ENCODE data around the gene ZFP36L2.

ZFP36L2 gene

GRCh38 chr2:43238813-43239212 lies 12.4 kb upstream of the ZFP36L2 start:
- H3K27me3 ChIP-seq (replicated peaks; ENCODE audit: control insufficient read depth, insufficient read depth, low read length), result no peaks in the 10 kb centered on the region
- no peak for DNase-seq (ENCODE audit: extremely low read depth, insufficient read length)
- H3K36me3 ChIP-seq (ENCODE audit: control insufficient read depth, insufficient read depth, low read length), result peaks cover 2% of the 10 kb centered on the region; the same call in 1 of the 2 replicates
- no peak for TF ChIP-seq CTCF (IDR thresholded peaks at IDR 0.05; ENCODE audit: insufficient read depth, low read length, poor library complexity, severe bottlenecking)
- no peak overlapping the region for H3K4me3 ChIP-seq (replicated peaks; ENCODE audit: low read depth, low read length)

DNA sequence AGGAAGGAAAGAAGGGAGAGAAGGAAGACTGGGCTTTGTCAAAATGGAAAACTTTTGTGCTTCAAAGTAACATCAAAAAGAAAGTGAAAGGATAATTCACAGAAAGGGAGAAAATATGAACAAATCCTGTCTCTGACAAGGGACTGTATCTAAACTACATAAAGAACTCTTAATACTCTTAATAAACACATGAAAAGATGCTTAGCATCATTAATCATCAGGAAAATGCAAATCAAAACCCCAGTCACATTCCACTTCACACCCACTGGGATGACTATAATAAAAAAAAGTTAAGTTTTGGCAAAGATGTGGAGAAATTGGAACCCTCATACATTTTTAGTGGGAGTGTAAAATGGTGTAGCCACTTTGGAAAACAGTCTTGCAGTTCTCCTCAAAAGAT lies 11.8 kb upstream of the ZFP36L2 start:
- Histone ChIP-seq H3K36me3 (ENCODE audit: control insufficient read depth, insufficient read depth, low read length) (peaks cover 2% of the 10 kb centered on the region; the same call in 1 of the 2 replicates), H3K27me3 (replicated peaks; ENCODE audit: control insufficient read depth, insufficient read depth, low read length) (no peaks in the 10 kb centered on the region), H3K4me3 (replicated peaks; ENCODE audit: low read depth, low read length) (no peak overlapping the region)
- no peak for TF ChIP-seq CTCF (IDR thresholded peaks at IDR 0.05; ENCODE audit: insufficient read depth, low read length, poor library complexity, severe bottlenecking)
- no peak for DNase-seq (ENCODE audit: extremely low read depth, insufficient read length)

- Histone ChIP-seq H3K4me3 (replicated peaks; ENCODE audit: low read depth, low read length) (no peak overlapping the region), H3K36me3 (ENCODE audit: control insufficient read depth, insufficient read depth, low read length) (peaks cover 2% of the 10 kb centered on the region), H3K27me3 (replicated peaks; ENCODE audit: control insufficient read depth, insufficient read depth, low read length) (no peaks in the 10 kb centered on the region)
- no peak for DNase-seq (ENCODE audit: extremely low read depth, insufficient read length)
- TF ChIP-seq CTCF (IDR thresholded peaks at IDR 0.05; ENCODE audit: insufficient read depth, low read length, poor library complexity, severe bottlenecking), result no peak
Observed at GRCh38 chr2:43233218-43234212, 7.1 kb upstream of the ZFP36L2 start.

GRCh38 chr2:43230951-43231827 lies 4.8 kb upstream of the ZFP36L2 start:
- Histone ChIP-seq H3K27me3 (replicated peaks; ENCODE audit: control insufficient read depth, insufficient read depth, low read length) (no peaks in the 10 kb centered on the region), H3K4me3 (replicated peaks; ENCODE audit: low read depth, low read length) (no peak overlapping the region), H3K36me3 (ENCODE audit: control insufficient read depth, insufficient read depth, low read length) (peaks cover 2% of the 10 kb centered on the region)
- TF ChIP-seq CTCF (IDR thresholded peaks at IDR 0.05; ENCODE audit: insufficient read depth, low read length, poor library complexity, severe bottlenecking), result peak; percentile 7
- DNase-seq (ENCODE audit: extremely low read depth, insufficient read length), result no peak

GRCh38 chr2:43230351-43230885 lies 4.0 kb upstream of the ZFP36L2 start:
- Histone ChIP-seq H3K4me3 (replicated peaks; ENCODE audit: low read depth, low read length) (no peak overlapping the region), H3K36me3 (ENCODE audit: control insufficient read depth, insufficient read depth, low read length) (peaks cover 2% of the 10 kb centered on the region), H3K27me3 (replicated peaks; ENCODE audit: control insufficient read depth, insufficient read depth, low read length) (no peaks in the 10 kb centered on the region)
- no peak for DNase-seq (ENCODE audit: extremely low read depth, insufficient read length)
- TF ChIP-seq CTCF (IDR thresholded peaks at IDR 0.05; ENCODE audit: insufficient read depth, low read length, poor library complexity, severe bottlenecking), result no peak

Data from GM06990 (cell line).